Thyroid gland (tissue), 4 donors: ENCODE data around the gene MUC2.

Experiments used
- POLR2A ChIP-seq, 2 donors: fragments of 450-650 bp; IDR thresholded peaks; one replicate each; pipeline ENCODE4 v1.6.1; 2017; ENCODE audit warnings: antibody characterized with exemption in 2 of 2, mild to moderate bottlenecking in 2 of 2, moderate library complexity in 1 of 2
- TF ChIP-seq, protein P1 (sequence below), 6 experiments: fragments of 200-600 bp in 3 of 6; fragments of 450-650 bp in 3 of 6; sonication (generic) in 3 of 6; IDR thresholded peaks; one replicate each; pipeline ENCODE4 v1.5.1; 2016 to 2019; ENCODE audit warnings: antibody characterized with exemption in 6 of 6, mild to moderate bottlenecking in 2 of 6, inconsistent platforms in 1 of 6, moderate library complexity in 1 of 6

DNA sequence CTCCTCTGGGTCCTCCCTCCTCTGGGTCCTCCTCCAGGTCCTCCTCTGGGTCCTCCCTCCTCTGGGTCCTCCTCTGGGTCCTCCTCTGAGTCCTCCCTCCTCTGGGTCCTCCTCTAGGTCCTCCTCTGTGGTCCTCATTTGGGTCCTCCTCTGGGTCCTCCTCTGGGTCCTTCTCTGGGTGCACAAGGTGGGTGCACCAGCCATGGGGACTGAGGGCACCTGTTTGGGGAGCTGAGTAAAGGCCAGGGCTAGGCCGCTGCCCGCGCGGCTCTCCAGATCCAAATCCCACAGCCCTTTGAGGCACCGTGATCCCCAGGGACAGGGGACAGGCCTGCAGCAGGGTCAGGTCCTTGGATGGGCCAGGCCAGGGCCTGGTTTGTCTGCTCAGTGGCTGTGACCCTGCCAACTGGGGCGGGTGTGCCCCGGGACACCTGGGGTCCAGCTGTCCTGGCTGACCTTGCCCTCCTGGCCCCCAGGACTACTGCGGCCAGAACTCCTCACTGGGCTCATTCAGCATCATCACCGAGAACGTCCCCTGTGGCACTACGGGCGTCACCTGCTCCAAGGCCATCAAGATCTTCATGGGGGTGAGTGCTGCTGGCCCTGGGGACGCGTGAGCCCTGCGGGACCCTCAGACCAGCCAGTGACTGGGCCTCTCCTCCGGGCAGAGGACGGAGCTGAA, 12.7 kb downstream of the MUC2 start:
- TF ChIP-seq, protein P1, sequence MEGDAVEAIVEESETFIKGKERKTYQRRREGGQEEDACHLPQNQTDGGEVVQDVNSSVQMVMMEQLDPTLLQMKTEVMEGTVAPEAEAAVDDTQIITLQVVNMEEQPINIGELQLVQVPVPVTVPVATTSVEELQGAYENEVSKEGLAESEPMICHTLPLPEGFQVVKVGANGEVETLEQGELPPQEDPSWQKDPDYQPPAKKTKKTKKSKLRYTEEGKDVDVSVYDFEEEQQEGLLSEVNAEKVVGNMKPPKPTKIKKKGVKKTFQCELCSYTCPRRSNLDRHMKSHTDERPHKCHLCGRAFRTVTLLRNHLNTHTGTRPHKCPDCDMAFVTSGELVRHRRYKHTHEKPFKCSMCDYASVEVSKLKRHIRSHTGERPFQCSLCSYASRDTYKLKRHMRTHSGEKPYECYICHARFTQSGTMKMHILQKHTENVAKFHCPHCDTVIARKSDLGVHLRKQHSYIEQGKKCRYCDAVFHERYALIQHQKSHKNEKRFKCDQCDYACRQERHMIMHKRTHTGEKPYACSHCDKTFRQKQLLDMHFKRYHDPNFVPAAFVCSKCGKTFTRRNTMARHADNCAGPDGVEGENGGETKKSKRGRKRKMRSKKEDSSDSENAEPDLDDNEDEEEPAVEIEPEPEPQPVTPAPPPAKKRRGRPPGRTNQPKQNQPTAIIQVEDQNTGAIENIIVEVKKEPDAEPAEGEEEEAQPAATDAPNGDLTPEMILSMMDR (IDR thresholded peaks at IDR 0.05) = no peak
- TF ChIP-seq POLR2A (IDR thresholded peaks at IDR 0.05) = no peak
